Colon (tissue), 2 donors: ENCODE results near the gene IRF3.
"Not testable (repeated sequence)": the region's sequence is repeated elsewhere in the genome, so short reads cannot be mapped to it uniquely, and the experiment has no call there.

ENCODE experiments used
- FAIRE-seq: peaks from 2 replicates; lab custom pipeline; 2012; peaks lifted over from hg19 to GRCh38; lab: Jason Lieb, UNC
- donor health status: control.
- donor health status: control.

IRF3 gene

DNA sequence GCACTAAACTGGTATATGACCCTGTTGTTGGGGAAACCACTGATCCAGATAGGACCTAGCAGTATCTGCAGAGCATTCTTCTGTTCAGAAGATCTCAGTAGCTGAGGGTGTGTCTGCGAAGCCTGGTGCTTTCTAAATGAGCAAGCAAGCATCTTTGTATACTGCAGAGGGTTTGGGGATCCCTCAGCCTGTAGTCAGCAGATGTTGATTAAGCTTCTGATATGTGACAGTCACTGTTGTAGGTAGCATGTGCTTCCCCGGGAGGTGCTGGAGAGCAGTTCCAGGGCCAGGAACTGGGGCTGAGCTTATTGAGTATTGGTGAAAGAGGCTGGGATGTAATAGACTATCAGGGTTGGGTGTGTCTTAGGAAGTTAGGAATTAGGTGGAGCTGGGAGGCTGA is 22.2 kb downstream of the IRF3 start:
- no peak for FAIRE-seq

GRCh38 chr19:49642492-49643035 is 23.1 kb downstream of the IRF3 start:
- no peak for FAIRE-seq

GRCh38 chr19:49641688-49642491 is 23.8 kb downstream of the IRF3 start, which contains the start of gene SCAF1:
Gene SCAF1 (plus strand): TSS chr19:49642209. CDS start chr19:49645027, 2,818 bp downstream.
- FAIRE-seq = peak; percentile 53

DNA sequence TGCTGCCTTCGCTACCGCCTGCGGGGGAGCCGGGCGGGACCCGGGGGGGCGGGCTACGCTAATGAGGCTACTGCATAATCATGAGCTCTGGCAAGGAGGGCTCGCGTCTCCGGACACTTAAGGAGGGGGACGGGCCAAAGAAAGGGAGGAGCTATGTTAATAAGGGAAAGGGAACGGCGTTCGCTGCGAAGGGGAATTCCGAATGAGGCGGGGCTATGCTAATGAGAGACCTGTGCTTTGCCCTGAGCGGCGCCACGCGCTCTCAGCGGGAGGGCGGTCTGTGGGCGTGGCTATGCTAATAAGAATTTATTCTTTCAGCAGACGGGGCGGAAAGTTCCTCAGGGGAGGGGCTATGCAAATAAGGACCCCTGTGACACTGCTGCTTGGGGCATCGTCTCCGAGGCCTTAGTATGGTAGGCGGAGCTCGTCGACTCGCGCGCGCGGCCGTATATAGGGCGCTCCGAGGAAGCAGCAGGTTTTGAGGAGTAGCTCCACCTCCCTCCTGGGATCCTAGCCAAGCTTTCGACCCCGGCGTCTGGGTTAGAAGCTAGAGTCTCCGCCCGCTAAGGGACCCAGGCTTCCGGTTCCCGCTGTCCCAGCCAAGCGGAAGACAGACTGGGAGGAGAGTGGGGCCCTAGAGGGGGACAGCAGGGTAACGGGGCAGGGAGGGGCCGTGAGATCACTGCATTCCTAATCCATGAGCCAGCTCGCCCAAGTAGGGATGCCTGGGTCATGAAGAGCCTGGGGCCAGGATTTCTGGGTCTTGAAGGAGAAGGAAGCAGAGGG is 25.4 kb downstream of the IRF3 start, which contains the start of gene RRAS:
TSS of gene RRAS (minus strand) at position 31 of the 786 bp plus-strand sequence. CDS start 45 bp downstream, outside the sequence.
- FAIRE-seq = peak; percentile 94

- FAIRE-seq = no peak
These were observed 26.1 kb downstream of the IRF3 start for GRCh38 chr19:49639401-49640112.

GRCh38 chr19:49637821-49638738 is 27.6 kb downstream of the IRF3 start:
- FAIRE-seq = no peak

DNA sequence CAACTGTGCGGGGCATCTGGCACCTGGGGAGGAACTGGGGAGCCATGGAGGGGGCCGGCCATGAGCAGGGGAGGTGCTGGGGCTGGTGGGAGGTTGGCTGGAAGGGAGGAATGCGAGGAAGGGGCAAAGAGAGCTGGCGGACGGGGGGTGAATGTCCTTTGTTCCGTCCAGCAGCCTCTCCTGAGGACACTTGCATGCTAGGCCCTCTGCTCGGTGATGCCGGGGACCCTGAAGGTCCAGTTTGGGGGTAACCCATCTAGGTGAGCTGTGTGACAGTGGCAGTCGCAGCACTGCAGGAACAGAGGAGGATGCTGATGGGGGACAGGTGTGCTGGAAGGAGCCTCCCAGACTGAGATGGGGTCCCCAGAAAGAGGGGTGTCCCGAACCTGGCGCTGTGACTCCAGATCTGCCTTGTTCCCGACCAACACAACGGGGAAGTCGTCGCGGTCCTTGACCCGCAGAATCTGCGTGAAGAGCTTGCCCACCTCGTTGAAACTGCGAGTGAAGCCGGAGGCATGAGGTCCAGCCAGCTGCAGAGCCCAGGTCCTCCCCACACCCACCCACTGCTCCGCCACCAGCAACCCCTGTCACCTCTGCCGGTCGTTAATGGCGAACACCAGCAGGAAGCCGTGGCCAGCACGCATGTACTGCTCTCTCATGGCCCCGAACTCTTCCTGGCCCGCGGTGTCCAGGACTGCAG is 29.3 kb downstream of the IRF3 start:
- no peak for FAIRE-seq

- no peak for FAIRE-seq
These were observed 30.0 kb downstream of the IRF3 start for GRCh38 chr19:49635530-49636232.

GRCh38 chr19:49633273-49633672 is 32.4 kb downstream of the IRF3 start:
- FAIRE-seq = not testable (repeated sequence)

- no peak for FAIRE-seq
These were observed 33.1 kb downstream of the IRF3 start for GRCh38 chr19:49632576-49632975.

DNA sequence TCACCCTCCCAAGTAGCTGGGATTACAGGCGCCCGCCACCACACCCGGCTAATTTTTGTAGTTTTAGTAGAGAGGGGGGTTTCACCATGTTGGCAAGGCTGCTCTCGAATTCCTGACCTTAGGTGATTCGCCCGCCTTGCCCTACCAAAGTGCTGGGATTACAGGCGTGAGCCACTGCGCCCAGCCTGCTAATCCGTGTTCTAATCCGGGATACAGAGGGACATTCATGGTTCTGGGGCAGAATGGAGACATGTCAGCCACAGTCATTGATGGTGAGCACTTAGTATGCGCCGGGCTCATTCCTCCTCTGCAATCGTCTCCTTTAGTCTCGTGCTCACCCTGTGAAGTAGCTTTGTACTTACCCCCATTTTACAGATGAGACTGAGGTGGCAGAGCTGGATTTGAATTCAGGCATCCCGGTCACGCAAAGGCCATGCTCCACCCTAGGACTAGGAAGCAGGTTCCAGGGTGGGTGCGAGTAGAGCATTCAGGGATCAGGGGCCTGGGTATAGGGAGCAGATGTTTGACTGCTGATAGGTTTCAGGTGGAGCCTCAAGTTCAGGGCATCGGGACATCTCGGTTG is 34.0 kb downstream of the IRF3 start:
- no peak for FAIRE-seq

DNA sequence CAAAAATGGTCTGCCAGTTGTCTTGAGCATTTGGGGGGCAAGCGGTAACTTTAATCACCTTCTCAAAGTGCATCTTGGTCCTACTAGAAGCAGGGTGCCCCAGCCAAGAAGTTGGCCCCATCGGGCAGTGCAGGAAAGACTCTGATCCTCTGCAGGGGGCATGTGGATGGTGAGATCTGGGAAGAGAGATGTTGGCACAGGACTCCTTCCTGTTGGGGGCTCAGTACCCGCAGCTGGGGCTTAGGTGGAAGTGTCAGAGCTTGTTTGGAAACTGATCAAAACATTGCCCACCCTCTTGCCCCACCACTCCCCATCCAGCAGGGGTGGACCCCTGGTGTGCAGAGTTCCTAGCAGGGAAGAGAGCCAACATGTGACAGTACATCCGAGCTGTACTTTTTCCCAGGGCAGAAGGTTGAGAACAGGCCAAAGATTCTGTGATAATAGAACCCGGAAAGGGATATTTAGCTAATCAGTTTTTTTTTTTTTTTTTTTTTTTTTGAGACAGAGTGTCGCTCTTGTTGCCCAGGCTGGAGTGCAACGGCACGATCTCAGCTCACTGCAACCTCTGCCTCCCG is 34.6 kb downstream of the IRF3 start:
- no peak for FAIRE-seq

DNA sequence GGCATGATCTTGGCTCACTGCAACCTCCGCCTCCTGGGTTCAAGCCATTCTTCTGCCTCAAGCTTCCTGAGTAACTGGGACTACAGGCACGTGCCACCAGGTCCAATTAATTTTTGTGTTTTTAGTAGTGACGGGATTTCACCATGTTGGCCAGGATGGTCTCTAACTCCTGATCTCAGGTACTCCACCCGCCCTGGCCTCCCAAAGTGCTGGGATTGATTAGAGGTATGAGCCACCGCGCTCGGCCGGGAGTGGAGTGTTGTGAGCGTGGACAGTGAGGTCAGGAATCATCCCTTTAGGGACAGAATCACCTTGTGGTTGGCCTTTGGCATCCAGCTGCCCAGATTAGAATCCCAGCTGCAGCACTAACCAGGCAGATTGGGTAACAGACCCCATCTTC is 36.0 kb downstream of the IRF3 start:
- no peak for FAIRE-seq

DNA sequence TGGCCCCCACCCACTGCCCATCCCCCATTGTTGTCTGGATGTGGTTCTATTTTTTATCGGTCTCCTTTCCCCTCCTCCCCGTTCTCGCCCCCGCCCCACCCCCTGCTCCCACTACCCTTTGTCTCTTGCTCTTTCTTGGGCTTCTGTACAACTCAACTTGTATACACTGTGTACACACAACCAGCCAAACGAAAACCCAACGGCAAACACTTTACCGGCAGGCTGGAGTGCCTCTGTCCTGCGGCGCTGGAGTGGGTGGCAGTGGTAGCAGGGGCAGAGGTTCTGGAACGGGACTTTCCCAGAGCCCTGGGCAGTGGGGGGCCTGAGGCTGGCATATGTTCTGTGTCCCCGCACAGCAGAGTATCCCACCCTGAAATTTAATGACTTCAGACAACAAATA is 39.4 kb downstream of the IRF3 start:
- FAIRE-seq = no peak

- no peak for FAIRE-seq
These were observed 40.4 kb downstream of the IRF3 start for GRCh38 chr19:49624967-49625910.

- not testable (repeated sequence) for FAIRE-seq
These were observed 47.8 kb downstream of the IRF3 start for GRCh38 chr19:49617860-49618259.

GRCh38 chr19:49616945-49617344 is 48.7 kb downstream of the IRF3 start:
- no peak for FAIRE-seq

GRCh38 chr19:49616532-49616931 is 49.1 kb downstream of the IRF3 start:
- no peak for FAIRE-seq
